Hepatocyte (in vitro differentiated cells): ENCODE data around the gene ZNF511. TPM values are rescaled to one million over a fixed set of nuclear protein-coding genes. Genes with fewer than 3 reads are reported as not detected.
"Not testable (repeated sequence)": the region's sequence is repeated elsewhere in the genome, so short reads cannot be mapped to it uniquely, and the experiment has no call there.

Experiments
- DNase-seq: peaks from one replicate; pipeline ENCODE4 v3.0.0-alpha.2; 2016; ENCODE audit warnings: low spot score
- H2AFZ ChIP-seq: fragments of 200-600 bp; sonication (generic); 2 replicates; pipeline ENCODE4 v1.6.0; 2016; ENCODE audit warnings: antibody characterized with exemption, mild to moderate bottlenecking
- H3K27ac ChIP-seq: fragments of 200-600 bp; sonication (generic); 2 replicates; pipeline ENCODE4 v1.5.1; 2016; ENCODE audit warnings: mild to moderate bottlenecking
- H3K27me3 ChIP-seq: fragments of 200-600 bp; sonication (generic); 2 replicates; pipeline ENCODE4 v1.6.1; 2016
- H3K36me3 ChIP-seq: fragments of 200-600 bp; sonication (generic); replicated peaks from 2 replicates; pipeline ENCODE4 v1.5.1; 2016; ENCODE audit warnings: low read depth; ENCODE audit not compliant: insufficient read depth
- H3K4me1 ChIP-seq: fragments of 200-600 bp; sonication (generic); 2 replicates; pipeline ENCODE4 v1.5.1; 2016; ENCODE audit warnings: mild to moderate bottlenecking, moderate library complexity; ENCODE audit not compliant: insufficient read depth
- H3K4me2 ChIP-seq: fragments of 200-600 bp; sonication (generic); 2 replicates; pipeline ENCODE4 v1.6.0; 2016
- H3K4me3 ChIP-seq: fragments of 200-600 bp; sonication (generic); 2 replicates; pipeline ENCODE4 v1.5.1; 2016; ENCODE audit warnings: mild to moderate bottlenecking
- H3K79me2 ChIP-seq: fragments of 200-600 bp; sonication (generic); 2 replicates; pipeline ENCODE4 v1.6.0; 2017; ENCODE audit warnings: mild to moderate bottlenecking
- H3K9me2 ChIP-seq: fragments of 200-600 bp; sonication (generic); replicated peaks from 2 replicates; pipeline ENCODE4 v1.6.0; 2017; ENCODE audit warnings: mild to moderate bottlenecking; ENCODE audit not compliant: insufficient read depth
- H3K9me3 ChIP-seq: fragments of 200-600 bp; sonication (generic); 2 replicates; pipeline ENCODE4 v1.5.1; 2016; ENCODE audit warnings: low read depth, mild to moderate bottlenecking
- H4K20me1 ChIP-seq: fragments of 200-600 bp; sonication (generic); 2 replicates; pipeline ENCODE4 v1.6.0; 2016; ENCODE audit warnings: mild to moderate bottlenecking; ENCODE audit not compliant: insufficient read depth, poor library complexity, severe bottlenecking
- CTCF ChIP-seq: fragments of 200-600 bp; sonication (generic); IDR thresholded peaks from 2 replicates; pipeline ENCODE4 v1.5.1; 2016; ENCODE audit warnings: antibody characterized with exemption, mild to moderate bottlenecking; ENCODE audit not compliant: poor library complexity
- EZH2 ChIP-seq: fragments of 200-600 bp; sonication (generic); IDR thresholded peaks from 2 replicates; pipeline ENCODE4 v1.6.1; 2016; ENCODE audit warnings: antibody characterized with exemption, mild to moderate bottlenecking, borderline replicate concordance
- EZH2phosphoT487 ChIP-seq: fragments of 200-600 bp; sonication (generic); IDR thresholded peaks from one replicate; pipeline ENCODE4 v1.6.1; 2018; ENCODE audit warnings: antibody characterized with exemption, mild to moderate bottlenecking, low read depth, moderate library complexity; ENCODE audit not compliant: unreplicated experiment, severe bottlenecking
- WGBS: methylation state at CpG from one replicate; pipeline ENCODE4 v1.1.6; 2016; ENCODE audit warnings: low lambda C conversion rate; ENCODE audit errors: missing lambda C conversion rate; 5-methylcytosine and 5-hydroxymethylcytosine counted together
- polyA plus RNA-seq: library from polyadenylated mRNA; unstranded; fragments of >200 nt; fragmentation: Nextera tagmentation; extraction: Ambion mirVana; gene quantifications from 2 replicates; pipeline ENCODE4 v1.2.1, GENCODE V29; 2016
- total RNA-seq: library from RNA; depleted of rRNA; stranded (reverse); fragments of >200 nt; gene quantifications from 2 replicates; pipeline ENCODE4 v1.2.3, GENCODE V29; 2014

The ZNF511 gene
- total and polyA plus RNA-seq, 2 experiments from 2014 or later: 36.9 to 56.9 TPM

- under 1% methylated on average over 36 of the region's 79 CpGs for WGBS
- peak overlapping the region; percentile 66 for H3K27ac ChIP-seq
- peak overlapping the region; percentile 62 for H2AFZ ChIP-seq
- peak overlapping the region; percentile 96 for H3K4me3 ChIP-seq
- H3K27me3 ChIP-seq: no peaks in the 10 kb centered on the region
- H3K4me2 ChIP-seq: peak overlapping the region; percentile 92
- H3K4me1 ChIP-seq: peaks cover 17% of the 10 kb centered on the region
- TF ChIP-seq EZH2phosphoT487 (no peak), CTCF (no peak), EZH2 (no peak)
- no peaks in the 10 kb centered on the region for H3K36me3 ChIP-seq
- H4K20me1 ChIP-seq: no peaks in the 10 kb centered on the region
- peak; percentile 88 for DNase-seq
- no peaks in the 10 kb centered on the region for H3K9me2 ChIP-seq
- no peaks in the 10 kb centered on the region for H3K79me2 ChIP-seq
- no peaks in the 10 kb centered on the region for H3K9me3 ChIP-seq
These were observed 46.9 kb upstream of the ZNF511 start for GRCh38 chr10:133261726-133262325.

- Histone ChIP-seq H4K20me1 (no peaks in the 10 kb centered on the region), H3K9me2 (no peaks in the 10 kb centered on the region), H2AFZ (no peak overlapping the region), H3K36me3 (no peaks in the 10 kb centered on the region), H3K9me3 (no peaks in the 10 kb centered on the region), H3K27ac (no peak overlapping the region), H3K27me3 (no peaks in the 10 kb centered on the region), H3K4me3 (no peak overlapping the region), H3K4me2 (peak overlapping the region; percentile 92), H3K79me2 (no peaks in the 10 kb centered on the region), H3K4me1 (peaks cover 15% of the 10 kb centered on the region)
- DNase-seq: no peak
- 87% methylated on average over 14 of the region's 14 CpGs for WGBS
- TF ChIP-seq EZH2phosphoT487: no peak
- no peak for TF ChIP-seq CTCF
These were observed 46.0 kb upstream of the ZNF511 start for GRCh38 chr10:133262696-133263095.

GRCh38 chr10:133263674-133264073 is 45.0 kb upstream of the ZNF511 start:
- no peak for DNase-seq
- WGBS: 94% methylated on average over 10 of the region's 10 CpGs
- no peak overlapping the region for H3K4me2 ChIP-seq
- H3K79me2 ChIP-seq: no peaks in the 10 kb centered on the region
- TF ChIP-seq CTCF: no peak
- TF ChIP-seq EZH2: no peak
- no peak overlapping the region for H3K4me3 ChIP-seq
- H3K9me2 ChIP-seq: no peaks in the 10 kb centered on the region
- no peaks in the 10 kb centered on the region for H3K36me3 ChIP-seq
- peaks cover 12% of the 10 kb centered on the region for H3K4me1 ChIP-seq
- H3K27me3 ChIP-seq: no peaks in the 10 kb centered on the region
- no peak overlapping the region for H3K27ac ChIP-seq
- H4K20me1 ChIP-seq: no peaks in the 10 kb centered on the region
- no peaks in the 10 kb centered on the region for H3K9me3 ChIP-seq
- H2AFZ ChIP-seq: no peak overlapping the region

GRCh38 chr10:133264461-133264860 is 44.3 kb upstream of the ZNF511 start:
- Histone ChIP-seq H3K4me2 (no peak overlapping the region), H3K27me3 (no peaks in the 10 kb centered on the region), H3K79me2 (no peaks in the 10 kb centered on the region), H4K20me1 (no peaks in the 10 kb centered on the region), H2AFZ (no peak overlapping the region), H3K9me3 (no peaks in the 10 kb centered on the region), H3K27ac (no peak overlapping the region), H3K9me2 (no peaks in the 10 kb centered on the region), H3K4me3 (no peak overlapping the region), H3K4me1 (peaks cover 11% of the 10 kb centered on the region), H3K36me3 (no peaks in the 10 kb centered on the region)
- TF ChIP-seq CTCF: no peak
- TF ChIP-seq EZH2phosphoT487: no peak
- no peak for TF ChIP-seq EZH2
- no peak for DNase-seq
- WGBS: 81% methylated on average over 9 of the region's 9 CpGs

- not testable (repeated sequence) for H3K9me2 ChIP-seq, H3K36me3 ChIP-seq, DNase-seq, H3K4me3 ChIP-seq, H3K4me1 ChIP-seq, H3K9me3 ChIP-seq, H3K4me2 ChIP-seq, H3K27ac ChIP-seq, H3K27me3 ChIP-seq, H2AFZ ChIP-seq, H3K79me2 ChIP-seq, H4K20me1 ChIP-seq
- 64% methylated on average over 7 of the region's 10 CpGs for WGBS
These were observed 43.7 kb upstream of the ZNF511 start for GRCh38 chr10:133265052-133265451.
